ENCODE data around the gene PNP.
A peak's percentile ranks its signal among the peaks of the same experiment; 100 is the strongest.

The PNP gene

DNA sequence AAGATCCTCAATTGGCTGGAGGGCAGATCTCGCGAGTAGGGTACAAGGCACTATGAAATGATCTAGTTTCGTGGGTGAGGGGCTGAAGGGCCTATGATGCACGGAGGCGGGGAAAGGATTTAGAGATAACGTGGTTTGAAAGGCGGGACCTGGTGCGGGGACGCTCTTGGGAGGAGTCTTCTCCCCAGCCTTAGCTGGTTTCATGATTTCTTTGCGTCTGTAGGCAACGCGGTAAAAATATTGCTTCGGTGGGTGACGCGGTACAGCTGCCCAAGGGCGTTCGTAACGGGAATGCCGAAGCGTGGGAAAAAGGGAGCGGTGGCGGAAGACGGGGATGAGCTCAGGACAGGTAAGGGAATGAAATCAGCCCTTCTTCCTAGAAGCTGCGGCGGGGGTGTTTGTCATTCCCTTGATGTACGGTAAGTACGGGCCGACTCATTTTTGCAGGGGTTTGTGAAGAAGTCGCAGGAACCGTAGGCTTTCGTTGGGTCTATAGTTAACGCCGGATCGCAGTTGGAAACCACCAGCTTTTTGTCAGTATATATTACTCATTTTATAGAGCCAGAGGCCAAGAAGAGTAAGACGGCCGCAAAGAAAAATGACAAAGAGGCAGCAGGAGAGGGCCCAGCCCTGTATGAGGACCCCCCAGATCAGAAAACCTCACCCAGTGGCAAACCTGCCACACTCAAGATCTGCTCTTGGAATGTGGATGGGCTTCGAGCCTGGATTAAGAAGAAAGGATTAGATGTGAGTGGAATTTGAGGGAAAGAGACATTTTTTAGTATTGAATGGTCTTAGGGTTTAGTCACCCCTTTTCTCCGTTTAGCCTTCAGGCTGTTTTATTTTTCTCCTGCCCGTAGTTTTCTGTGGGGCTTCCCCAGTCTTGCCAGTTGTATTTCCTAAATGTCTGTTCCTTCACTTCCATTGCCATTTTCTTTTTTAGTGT, 13.6 kb upstream of the PNP start:
- peak; percentile 96 for DNase-seq

DNA sequence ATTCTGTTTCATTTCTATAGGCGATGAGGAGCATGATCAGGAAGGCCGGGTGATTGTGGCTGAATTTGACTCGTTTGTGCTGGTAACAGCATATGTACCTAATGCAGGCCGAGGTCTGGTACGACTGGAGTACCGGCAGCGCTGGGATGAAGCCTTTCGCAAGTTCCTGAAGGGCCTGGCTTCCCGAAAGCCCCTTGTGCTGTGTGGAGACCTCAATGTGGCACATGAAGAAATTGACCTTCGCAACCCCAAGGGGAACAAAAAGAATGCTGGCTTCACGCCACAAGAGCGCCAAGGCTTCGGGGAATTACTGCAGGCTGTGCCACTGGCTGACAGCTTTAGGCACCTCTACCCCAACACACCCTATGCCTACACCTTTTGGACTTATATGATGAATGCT, 12.2 kb upstream of the PNP start:
- DNase-seq: no peak

DNA sequence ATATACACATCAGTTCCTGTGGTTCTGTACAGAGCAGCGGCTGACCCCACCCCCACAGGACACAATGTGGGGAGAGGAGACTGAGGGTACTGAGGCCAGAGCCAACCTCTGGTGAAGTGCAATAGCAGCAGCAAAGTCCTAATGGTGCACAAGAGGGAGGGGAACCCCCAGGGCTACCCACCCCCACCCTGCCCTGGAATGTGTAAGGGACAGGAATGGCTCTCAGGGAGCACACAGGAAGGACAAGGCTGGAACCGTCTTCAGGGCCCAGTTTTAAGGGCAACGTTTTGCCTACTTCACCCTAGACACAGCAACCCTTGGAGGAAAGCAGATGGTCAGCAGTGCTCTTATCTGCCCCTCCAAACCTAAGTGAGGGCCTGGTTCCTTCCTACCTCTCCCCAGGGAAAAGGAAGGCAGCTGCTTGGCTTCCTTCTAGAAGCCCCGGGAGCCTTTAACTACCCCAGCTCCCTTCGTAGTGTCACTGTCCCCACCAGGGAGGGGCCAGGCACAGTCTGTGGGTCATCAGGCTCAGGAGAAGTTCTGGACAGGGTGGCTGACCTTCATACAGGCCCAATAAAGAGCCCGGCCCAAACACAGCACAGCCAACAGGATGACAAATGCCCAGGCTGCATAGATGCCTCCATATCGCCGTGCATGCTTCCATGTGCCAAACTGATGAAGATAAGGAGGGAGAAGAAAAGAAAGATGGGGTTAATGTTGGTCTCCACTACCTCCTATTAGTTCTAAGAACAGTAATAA, 11.0 kb upstream of the PNP start:
- DNase-seq: no peak

DNA sequence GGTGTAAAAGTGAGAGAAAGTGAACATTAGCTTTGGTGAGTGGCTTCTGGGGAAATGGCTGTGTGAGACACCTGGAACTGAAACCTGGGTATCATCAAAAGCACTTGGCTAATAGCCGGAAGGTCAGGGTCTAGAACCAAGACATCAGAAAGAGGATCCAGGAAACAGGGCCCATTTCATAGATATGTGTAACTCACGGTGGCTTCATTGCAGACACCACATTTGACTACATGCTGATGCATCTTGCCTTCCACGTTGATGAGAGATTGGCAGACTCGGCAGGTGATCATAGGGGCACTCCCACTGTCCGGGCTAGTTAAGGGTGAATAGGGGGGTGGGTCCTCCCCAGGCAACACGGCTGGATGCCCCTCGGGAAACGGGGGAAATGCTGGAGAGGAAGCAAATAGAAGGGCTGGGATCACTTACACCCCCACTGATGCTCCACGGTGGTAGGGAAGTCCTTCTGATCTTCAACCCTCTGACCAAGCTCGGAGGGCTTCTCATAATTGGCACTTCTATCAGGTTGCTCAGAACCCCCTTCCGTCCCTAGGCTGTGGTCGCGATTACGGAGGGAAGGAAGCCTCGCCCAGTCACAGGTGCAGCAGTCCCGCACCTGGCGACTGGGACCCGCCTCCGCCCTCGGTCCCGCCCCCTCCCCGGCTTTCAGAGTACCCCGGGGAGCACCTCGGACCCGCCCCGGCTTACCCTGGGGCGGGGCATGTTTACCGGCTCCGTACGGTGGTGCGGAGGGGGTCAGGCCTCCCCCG, 8.6 kb upstream of the PNP start:
- DNase-seq: no peak

DNA sequence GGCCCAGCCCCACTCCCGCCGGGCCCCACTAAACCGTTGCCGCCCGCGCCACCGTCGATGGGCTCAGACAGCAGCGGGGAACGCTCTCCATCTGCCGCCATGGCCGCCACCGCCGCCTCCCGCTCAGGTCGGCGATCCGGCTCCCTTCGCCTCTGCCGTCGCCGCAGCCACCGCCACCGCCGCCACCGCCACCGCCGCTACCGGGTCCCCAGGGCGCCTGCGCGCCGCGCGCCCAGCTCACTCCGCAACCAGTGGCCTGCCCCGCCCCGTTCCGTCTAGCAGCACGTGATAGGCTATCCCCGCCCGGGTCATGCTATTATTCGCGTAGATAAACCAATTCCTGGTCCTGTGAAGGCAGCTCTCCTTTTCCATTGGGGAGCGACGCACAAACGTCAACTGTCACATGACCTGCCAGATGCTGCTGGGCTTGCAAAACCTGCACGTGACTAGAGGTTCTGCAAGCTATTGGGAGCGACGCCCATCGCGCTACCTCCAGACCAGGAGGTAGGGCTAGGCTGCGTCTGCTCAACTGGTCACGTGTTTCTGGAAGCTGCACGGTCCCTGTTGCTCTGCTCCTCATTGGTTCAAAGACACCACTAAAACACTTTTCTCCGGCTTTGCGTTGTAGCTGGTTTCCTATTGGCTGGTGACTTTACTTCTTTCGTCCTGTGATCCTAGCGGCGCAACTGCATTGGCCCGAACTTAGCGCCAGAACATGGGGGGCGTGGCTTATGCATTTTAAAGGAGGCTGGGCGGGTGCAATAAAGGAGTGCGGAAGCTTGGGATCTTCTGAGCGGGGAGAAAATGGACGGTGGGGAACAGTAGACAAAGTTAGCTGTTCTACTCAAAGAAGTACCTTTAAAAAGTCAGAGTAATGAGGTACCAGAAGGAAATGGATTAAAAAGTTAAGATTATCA, 7.7 kb upstream of the PNP start, which contains the start of gene PIP4P1:
Gene PIP4P1 (minus strand): TSS at position 210 of the 917 bp plus-strand sequence. CDS start 109 bp downstream, at position 101.
- DNase-seq: peak; percentile 99

DNA sequence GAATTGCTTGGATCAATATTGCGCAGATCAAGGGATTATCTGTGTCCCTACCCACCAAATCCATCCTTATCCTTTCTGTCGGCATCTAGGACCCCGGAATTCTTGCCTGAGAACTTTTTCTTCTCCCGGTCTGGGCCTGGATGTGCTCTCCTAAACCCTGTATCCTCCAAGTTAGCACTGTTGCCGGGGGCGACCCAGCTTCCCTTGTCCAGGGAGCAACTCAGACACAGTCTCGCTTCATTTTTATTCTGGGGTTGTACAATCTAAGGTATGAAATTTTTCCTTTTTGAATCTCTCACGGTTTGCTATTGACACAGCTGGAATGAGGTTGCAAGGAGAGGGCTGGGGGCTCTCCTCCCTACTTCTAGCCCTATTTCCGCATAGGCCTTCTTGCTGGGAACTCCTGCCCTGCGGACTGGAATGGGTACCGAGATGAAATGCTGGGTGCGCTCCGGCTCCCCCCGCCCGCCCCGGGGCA, 403 bp upstream of the PNP start:
- DNase-seq: no peak

DNA sequence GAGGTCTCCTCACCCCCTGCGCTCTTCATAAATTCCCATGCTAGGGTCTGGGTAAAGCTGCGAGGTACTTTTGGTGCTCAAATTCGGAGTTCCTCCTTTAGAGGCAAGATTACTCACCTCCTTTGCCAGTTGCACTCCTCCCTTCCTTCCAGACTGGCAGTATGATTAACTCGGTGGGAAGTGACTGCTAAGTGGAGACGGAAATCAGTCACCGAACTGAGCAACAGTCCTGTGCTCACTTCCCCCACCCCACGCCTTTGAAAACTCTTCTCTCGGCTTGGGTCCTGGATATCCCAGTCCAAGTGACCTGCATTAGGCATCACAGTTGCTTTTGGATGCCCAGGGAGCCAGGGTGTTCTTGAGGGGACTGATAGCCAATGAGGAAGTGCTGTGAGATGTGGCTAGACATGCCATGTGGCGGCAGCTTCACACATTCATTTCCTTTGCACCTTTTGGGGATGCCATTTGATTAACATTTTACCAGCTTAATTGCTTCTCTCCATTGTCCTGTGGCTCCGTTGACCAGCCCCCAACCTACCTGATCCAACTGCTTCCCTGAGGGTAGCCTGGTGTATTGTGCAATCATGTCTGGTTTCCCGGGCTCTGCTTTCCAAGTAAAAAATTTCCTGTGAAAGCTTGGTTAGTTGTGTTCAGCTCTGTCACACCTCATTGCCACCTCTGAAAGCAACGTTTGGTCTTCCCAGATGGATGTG, 840 bp downstream of the PNP start:
- peak; percentile 12 for DNase-seq

DNA sequence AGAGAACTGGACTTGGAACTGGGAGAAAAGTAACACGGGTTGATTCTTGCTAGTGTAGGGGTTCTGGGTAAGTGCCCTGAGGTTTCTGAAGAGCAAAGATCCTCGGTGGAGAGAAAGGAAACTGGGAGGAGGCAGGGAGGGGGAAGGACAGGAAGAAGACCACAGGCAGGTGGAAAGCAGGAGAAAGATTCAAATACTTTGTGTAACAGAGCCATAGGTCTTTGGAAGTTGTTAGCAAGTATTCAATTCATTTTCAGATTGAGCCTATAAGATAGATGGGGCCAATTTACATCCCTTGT, 1.3 kb downstream of the PNP start:
- DNase-seq: no peak

DNA sequence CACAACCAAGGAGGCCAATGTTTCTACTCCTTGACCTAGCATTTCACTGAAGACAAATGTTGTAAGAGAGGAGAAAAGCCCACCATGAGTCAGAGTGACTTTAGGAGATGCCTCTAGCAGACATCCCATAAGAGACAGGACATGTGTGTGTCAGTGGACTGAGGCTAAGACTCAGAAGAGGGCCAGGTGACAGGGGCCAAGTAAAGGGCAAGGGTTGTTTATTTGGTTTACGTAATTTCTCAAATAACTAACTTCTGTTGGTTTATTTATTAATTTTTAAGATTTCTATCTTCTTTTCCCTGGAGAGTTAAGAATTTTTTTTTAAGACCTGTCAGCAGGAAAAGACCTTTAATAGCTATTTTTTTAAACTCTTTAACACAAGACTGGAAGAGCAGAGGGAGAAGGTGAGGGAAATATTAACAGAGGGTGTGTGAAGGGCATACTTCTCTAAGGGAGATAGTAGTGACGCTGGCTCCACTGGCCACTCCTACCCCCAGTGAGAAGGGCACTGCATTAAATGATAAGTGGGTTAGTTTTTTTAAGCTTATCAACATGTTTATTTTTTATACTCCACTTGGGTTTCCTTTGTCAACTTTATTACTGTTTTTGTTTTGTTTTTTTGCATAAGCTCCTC, 3.4 kb downstream of the PNP start:
- no peak for DNase-seq

DNA sequence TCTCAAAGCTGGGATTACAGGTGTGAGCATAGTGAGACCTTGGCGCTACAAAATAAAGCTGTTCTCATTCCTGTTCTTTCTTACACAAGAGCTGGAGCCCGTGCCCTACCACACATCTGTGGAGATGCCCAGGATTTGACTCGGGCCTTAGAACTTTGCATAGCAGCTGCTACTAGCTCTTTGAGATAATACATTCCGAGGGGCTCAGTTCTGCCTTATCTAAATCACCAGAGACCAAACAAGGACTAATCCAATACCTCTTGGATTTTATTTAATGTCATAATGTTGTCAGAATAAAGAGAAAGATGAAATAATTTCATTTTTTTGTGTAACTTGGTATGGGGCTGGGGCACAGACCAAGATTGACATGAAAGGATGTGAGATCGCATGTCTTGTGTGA, 7.6 kb downstream of the PNP start:
- DNase-seq: no peak

DNA sequence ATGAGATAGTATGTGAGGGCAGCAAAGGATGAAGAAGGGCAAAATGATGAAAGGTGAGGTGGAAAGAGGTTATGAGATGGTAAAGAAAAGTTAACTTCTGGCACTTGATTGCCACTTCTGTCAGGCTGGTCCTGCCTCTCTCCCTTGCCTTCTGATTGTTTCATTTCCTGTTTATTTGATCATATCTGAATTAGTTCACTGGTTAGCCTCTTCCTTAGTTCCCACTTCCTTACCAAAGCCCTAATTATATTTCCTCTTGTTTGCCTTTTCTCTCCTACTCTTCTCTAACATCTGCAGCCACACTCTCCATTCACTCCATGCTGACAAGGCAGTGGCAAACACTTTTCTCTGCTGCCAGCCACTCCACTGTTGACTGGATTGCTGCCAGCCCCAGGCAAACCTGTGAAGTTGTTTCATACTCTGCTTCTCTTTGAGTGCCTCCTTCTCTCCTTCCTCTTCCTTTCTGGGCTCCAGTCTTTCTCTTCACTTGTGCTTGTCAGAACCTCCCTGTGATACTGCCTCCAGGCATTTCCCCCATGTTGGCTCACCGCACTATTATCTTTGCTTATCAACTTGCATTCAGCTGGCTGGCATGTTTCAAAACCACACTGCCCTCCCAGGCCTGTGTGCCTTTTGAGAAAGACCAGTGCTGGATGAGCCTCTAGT, 8.1 kb downstream of the PNP start:
- peak; percentile 7 for DNase-seq

DNA sequence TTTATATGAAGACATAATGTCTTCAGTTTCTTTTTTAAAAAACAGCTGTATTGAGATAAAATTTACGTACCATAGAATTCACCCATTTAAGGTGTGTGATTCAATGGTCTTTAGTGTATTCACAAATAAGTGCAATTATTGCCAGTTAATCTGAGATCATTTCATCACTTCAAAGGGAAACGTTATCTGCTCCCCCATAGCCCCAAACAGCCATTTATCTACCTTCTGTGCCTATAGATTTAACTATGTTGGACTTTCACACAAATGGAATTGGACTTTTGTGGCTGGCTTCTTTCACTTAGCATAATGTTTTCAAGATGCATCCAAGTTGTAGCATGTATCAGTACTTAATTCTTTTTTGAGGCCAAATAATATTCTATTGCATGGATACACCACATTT, 9.7 kb downstream of the PNP start:
- no peak for DNase-seq

DNA sequence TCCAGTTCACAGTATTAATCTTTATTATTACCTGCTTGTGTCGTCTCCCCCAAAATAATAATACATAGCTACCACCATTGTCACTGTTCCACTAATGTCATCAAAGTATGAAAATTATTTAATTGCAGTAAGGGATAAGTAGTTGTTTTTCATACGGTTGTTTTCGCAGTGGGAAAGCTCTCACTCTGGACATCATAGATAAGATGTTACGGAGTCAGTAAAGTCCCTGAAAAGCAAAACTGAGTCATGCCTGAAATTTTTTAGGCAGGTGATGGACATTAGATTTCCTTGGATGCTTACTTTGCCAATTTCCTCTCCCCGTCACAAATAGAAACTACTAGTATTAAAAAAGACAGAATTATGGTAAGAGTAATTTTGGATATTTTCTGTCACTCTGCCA, 13.2 kb downstream of the PNP start:
- DNase-seq: no peak

DNA sequence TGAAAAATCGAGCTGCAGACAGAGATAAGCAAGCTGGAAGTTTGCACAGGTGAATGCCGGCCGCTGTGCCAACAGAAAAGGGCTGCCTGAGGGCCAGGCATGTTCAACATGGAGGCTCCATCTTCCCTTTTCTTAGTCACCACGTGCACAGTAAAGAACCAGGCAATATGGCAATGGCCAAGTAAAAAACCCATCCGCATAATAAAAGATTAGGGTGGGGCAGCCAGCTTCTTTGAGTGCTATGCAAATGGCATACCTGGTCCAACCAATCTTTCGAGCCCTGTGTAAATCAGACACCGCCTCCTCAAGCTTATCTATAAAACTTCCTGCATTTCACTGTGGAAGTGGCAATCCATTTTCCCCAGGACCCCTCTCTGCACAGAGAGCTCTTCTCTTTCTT, 16.7 kb downstream of the PNP start:
- no peak for DNase-seq

DNA sequence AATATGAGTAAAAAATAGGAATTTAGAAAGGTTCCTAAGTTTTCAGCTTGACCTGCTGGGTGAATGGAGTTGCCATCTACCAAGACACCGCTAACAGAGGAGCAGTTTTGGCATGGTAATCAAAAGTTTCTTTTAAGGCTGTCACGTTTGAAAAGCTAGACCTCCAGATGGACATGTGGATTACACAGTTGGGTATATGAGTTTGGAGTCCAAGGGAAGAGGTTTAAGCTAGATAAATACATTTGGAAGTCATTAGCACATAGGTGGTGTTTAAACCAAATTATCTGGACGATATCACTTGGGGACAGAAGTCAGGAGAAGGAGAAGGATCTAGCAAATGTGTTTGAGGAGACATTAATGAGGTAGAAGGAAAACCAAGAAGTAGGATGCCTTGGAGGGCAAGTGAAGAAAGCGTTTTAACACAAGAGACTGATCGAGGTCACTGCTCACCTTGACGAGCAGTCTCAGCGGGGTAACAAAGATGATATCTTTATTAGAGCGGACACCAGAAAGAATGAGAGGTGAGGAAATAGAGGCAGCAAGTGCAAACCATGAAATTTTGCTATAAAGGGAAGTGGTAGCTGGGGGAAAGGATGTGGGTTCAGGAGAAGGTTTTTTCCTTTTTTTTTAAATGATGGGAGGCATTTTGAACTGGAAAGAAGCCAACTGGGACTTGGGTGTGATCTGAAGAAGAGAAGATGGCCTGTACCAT, 17.6 kb downstream of the PNP start:
- DNase-seq: no peak

DNA sequence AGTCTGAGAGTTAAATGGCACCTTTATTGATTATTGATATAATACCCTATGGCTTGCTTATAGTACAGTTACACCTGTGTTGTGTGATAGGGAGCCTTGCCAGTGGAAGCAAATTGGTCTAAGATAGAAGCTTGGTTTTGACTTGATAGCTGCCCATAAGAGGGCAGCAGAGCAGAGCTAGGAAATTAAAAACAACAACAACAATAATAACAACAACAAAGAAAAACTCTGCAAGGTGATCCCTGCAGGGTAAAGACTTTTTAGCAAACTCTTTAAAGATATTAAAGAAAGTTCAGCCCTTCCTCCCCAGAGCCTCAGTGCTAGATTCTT, 18.2 kb downstream of the PNP start:
- DNase-seq: no peak

DNA sequence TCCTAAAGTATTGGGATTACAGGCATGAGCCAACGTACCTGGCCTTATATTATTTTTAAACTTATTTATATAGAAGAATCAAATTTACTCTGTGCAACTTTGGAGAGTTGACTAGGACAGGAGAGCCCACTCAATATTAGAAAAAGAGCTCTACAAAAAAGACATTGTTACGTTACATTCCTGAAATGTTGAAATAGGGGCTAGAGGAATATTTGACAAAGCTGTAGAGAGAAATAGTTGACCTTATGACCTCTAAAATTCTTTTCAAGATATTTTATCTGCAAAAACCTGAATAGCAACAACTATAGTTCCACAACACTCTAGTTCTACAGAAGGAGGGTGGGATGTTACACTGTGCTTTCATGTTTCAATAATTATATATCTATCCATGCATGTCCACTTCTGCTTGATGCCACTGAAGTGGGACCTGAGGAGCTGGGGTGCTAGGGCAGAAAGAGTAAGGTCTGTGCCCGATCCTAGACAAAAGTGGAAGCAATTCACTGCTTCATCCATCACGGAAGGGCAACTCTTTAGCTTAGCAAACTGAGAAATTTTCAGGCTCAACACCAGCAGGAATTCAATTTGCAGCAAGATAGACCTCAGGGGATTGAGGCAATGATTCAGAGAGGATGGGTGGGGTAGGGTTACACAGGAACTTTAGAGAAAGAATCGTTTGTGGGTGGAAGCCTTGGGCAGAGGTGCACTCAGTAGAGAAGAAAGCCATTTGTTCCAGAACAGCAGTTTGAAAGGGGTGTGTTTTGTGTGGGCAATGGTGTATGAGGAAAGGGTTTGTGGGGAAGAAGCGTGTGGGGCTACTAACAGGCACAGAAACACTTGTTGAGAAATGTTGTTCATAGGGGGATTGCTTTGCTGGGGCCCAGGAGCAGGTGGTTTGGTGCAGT, 20.1 kb downstream of the PNP start:
- DNase-seq: no peak

DNA sequence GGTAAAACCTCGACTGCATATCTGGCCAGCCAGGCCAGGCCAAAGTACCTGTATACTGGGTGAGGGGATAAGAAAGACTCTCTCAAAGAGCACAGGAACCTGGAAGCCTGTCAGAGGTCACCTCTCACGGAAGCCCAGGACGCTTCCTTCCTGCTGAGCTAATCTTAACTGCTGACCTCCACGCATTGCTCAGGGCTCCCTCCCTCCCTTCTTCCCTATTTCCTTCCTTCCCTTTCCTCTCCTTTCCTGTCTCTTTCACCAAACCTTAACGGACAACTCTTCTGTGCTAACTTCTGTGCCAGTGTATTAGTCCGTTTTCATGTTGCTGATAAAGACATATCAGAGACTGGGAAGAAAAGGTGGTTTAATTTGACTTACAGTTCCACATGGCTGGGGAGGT, 21.4 kb downstream of the PNP start:
- DNase-seq: no peak

DNA sequence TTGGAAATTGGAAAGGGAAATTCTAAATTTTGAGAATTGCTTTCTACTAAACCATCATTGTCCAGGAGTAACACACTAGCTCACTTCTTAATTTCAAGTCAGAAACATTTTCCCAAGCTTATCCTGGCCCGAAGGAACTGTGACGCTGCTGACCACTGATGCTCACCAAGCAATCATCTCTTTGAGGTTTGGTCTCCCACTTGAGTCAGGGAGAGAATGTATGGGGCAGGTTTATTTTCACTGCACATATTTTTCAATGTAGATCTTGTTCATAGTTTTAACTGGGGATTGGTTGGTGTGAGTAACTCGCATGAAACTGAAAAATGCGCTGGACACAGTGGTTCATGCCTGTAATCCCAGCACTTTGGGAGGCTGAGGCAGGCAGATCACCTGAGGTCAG, 23.3 kb downstream of the PNP start:
- DNase-seq: no peak
